Measurements from ENCODE around the gene CCIN.
A peak's percentile ranks its signal among the peaks of the same experiment; 100 is the strongest.

GRCh38 chr9:36142510-36143244 lies 26.5 kb upstream of the CCIN start:
- TF ChIP-seq CTCF (IDR thresholded peaks at IDR 0.05; ENCODE audit: insufficient read depth, low read length): no peak
- TF ChIP-seq SPI1 (IDR thresholded peaks at IDR 0.05; ENCODE audit: borderline replicate concordance, low read depth): no peak
- 0 out of 2 replicates have a peak, but pooled peaks have one; percentile 10 for TF ChIP-seq POLR2AphosphoS5 (IDR thresholded peaks at IDR 0.05; ENCODE audit: low read depth)
- no peak for TF ChIP-seq REST (IDR thresholded peaks at IDR 0.05; ENCODE audit: insufficient replicate concordance, low read depth)
- TF ChIP-seq GABPA (IDR thresholded peaks at IDR 0.05; ENCODE audit: low read depth): no peak

Data from HL-60 (cell line).